Prostate gland (tissue), 2 donors: ENCODE results near the gene CIC. TPM values are rescaled to one million over a fixed set of nuclear protein-coding genes. Genes with fewer than 3 reads are reported as not detected.

Source experiments
- DNase-seq: peaks from one replicate; pipeline ENCODE4 v3.0.0-alpha.2; 2019; ENCODE audit warnings: low spot score
- H3K27ac ChIP-seq, 2 donors: fragments of 200-600 bp; sonication (generic); 2 replicates each; pipeline ENCODE4 v1.5.1; 2017 to 2019
- H3K27me3 ChIP-seq: fragments of 200-600 bp; sonication (generic); replicated peaks from 2 replicates; pipeline ENCODE4 v1.5.1; 2019; ENCODE audit not compliant: insufficient read depth
- H3K36me3 ChIP-seq, 2 donors: fragments of 200-600 bp; sonication (generic); 1 replicate in 1 of 2; 2 replicates in 1 of 2; pipeline versions ENCODE4 v1.5.1 to v1.8.1; 2017 to 2019
- H3K4me1 ChIP-seq: fragments of 200-600 bp; sonication (generic); replicated peaks from 2 replicates; pipeline ENCODE4 v1.5.1; 2019
- H3K4me3 ChIP-seq, 2 donors: fragments of 200-600 bp; sonication (generic); 2 replicates each; pipeline ENCODE4 v1.5.1; 2017 to 2019
- H3K9me3 ChIP-seq: fragments of 200-600 bp; sonication (generic); 2 replicates; pipeline ENCODE4 v1.5.1; 2017
- CTCF ChIP-seq, 4 experiments: fragments of 200-600 bp in 2 of 4; fragments of 450-650 bp in 2 of 4; sonication (generic) in 2 of 4; IDR thresholded peaks; 1 replicate in 3 of 4; 2 replicates in 1 of 4; pipeline ENCODE4 v1.5.1; 2016 to 2019; ENCODE audit warnings: antibody characterized with exemption in 4 of 4, mild to moderate bottlenecking in 2 of 4, moderate library complexity in 2 of 4
- POLR2A ChIP-seq: fragments of 450-650 bp; IDR thresholded peaks from one replicate; pipeline ENCODE4 v1.6.1; 2016; ENCODE audit warnings: antibody characterized with exemption, mild to moderate bottlenecking
- POLR2AphosphoS5 ChIP-seq: sonication (generic); formaldehyde crosslinking; IDR thresholded peaks from one replicate; pipeline ENCODE4 v1.6.1; 2017; ENCODE audit warnings: antibody characterized with exemption
- WGBS: methylation state at CpG from one replicate; pipeline ENCODE4 v1.1.5; 2018; 5-methylcytosine and 5-hydroxymethylcytosine counted together
- intact Hi-C: fragments of 100-400 bp; cut with DNase I; formaldehyde crosslinking; loops from one replicate; pipeline ENCODE4 v1.14.2; 2022
- total RNA-seq, 2 donors: library from RNA; depleted of rRNA; stranded (reverse); fragments of >200 nt; gene quantifications; one replicate each; pipeline ENCODE4 v1.1.0, GENCODE V29; 2016

CIC gene
- total RNA-seq, 2 donors from 2014 or later = 64.6 to 145 TPM

- H3K27me3 ChIP-seq = no peaks in the 10 kb centered on the region
- H3K27ac ChIP-seq = no peak overlapping the region
- no peaks in the 10 kb centered on the region for H3K9me3 ChIP-seq
- no peak for TF ChIP-seq POLR2AphosphoS5
- TF ChIP-seq CTCF (IDR thresholded peaks at IDR 0.05) = no peak
- TF ChIP-seq POLR2A = no peak
- intact Hi-C loops = no loop called here
- peaks cover 12 to 25% of the 10 kb centered on the region in 2 donors for H3K36me3 ChIP-seq
- H3K4me1 ChIP-seq = peaks cover 4% of the 10 kb centered on the region
- 92% methylated on average over 33 of the region's 33 CpGs for WGBS
- no peak overlapping the region for H3K4me3 ChIP-seq
- DNase-seq = no peak
Observed at GRCh38 chr19:42225718-42226292, 43.2 kb upstream of the CIC start.

GRCh38 chr19:42226886-42227285 is 42.2 kb upstream of the CIC start:
- Histone ChIP-seq H3K4me1 (no peaks in the 10 kb centered on the region), H3K27ac (no peak overlapping the region), H3K4me3 (no peak overlapping the region), H3K36me3 (peaks cover 12 to 25% of the 10 kb centered on the region in 2 donors), H3K27me3 (no peaks in the 10 kb centered on the region), H3K9me3 (no peaks in the 10 kb centered on the region)
- TF ChIP-seq POLR2AphosphoS5 (no peak), CTCF (IDR thresholded peaks at IDR 0.05) (no peak), POLR2A (no peak)
- 88% methylated on average over 1 of the region's 1 CpG for WGBS
- intact Hi-C loops = no loop called here
- DNase-seq = no peak

- intact Hi-C loops = no loop called here
Observed at GRCh38 chr19:42228641-42229040, 40.4 kb upstream of the CIC start.

GRCh38 chr19:42229301-42229854 is 39.7 kb upstream of the CIC start:
- 69% methylated on average over 4 of the region's 4 CpGs for WGBS
- intact Hi-C loops = no loop called here
- no peak for DNase-seq
- Histone ChIP-seq H3K4me1 (no peaks in the 10 kb centered on the region), H3K9me3 (no peaks in the 10 kb centered on the region), H3K4me3 (no peak overlapping the region), H3K36me3 (peaks cover 16 to 22% of the 10 kb centered on the region in 2 donors), H3K27me3 (no peaks in the 10 kb centered on the region), H3K27ac (no peak overlapping the region)
- no peak for TF ChIP-seq POLR2AphosphoS5
- no peak for TF ChIP-seq CTCF (IDR thresholded peaks at IDR 0.05)
- no peak for TF ChIP-seq POLR2A

More at GRCh38 chr19:42228641-42229040, 40.4 kb upstream of the CIC start:
- H3K4me1 ChIP-seq = no peaks in the 10 kb centered on the region
- no peak overlapping the region for H3K4me3 ChIP-seq
- no peaks in the 10 kb centered on the region for H3K9me3 ChIP-seq
- TF ChIP-seq POLR2A = no peak
- no peak for TF ChIP-seq CTCF (IDR thresholded peaks at IDR 0.05)
- TF ChIP-seq POLR2AphosphoS5 = no peak
- H3K36me3 ChIP-seq = peaks cover 12 to 25% of the 10 kb centered on the region in 2 donors
- no peak for DNase-seq
- H3K27me3 ChIP-seq = no peaks in the 10 kb centered on the region
- 66% methylated on average over 4 of the region's 4 CpGs for WGBS
- no peak overlapping the region for H3K27ac ChIP-seq

- 35% methylated on average over 8 of the region's 8 CpGs for WGBS
- DNase-seq = no peak
- H3K27me3 ChIP-seq = no peaks in the 10 kb centered on the region
- H3K4me3 ChIP-seq = no peak overlapping the region
- TF ChIP-seq CTCF (IDR thresholded peaks at IDR 0.05) (no peak), POLR2AphosphoS5 (no peak), POLR2A (no peak)
- no peaks in the 10 kb centered on the region for H3K9me3 ChIP-seq
- no peak overlapping the region for H3K27ac ChIP-seq
- no peaks in the 10 kb centered on the region for H3K4me1 ChIP-seq
- intact Hi-C loops = no loop called here
- H3K36me3 ChIP-seq = peaks cover 16 to 17% of the 10 kb centered on the region in 2 donors
Observed at GRCh38 chr19:42229855-42230351, 39.1 kb upstream of the CIC start.
